Measurements from ENCODE around the gene NDUFB8.

NDUFB8 gene

DNA sequence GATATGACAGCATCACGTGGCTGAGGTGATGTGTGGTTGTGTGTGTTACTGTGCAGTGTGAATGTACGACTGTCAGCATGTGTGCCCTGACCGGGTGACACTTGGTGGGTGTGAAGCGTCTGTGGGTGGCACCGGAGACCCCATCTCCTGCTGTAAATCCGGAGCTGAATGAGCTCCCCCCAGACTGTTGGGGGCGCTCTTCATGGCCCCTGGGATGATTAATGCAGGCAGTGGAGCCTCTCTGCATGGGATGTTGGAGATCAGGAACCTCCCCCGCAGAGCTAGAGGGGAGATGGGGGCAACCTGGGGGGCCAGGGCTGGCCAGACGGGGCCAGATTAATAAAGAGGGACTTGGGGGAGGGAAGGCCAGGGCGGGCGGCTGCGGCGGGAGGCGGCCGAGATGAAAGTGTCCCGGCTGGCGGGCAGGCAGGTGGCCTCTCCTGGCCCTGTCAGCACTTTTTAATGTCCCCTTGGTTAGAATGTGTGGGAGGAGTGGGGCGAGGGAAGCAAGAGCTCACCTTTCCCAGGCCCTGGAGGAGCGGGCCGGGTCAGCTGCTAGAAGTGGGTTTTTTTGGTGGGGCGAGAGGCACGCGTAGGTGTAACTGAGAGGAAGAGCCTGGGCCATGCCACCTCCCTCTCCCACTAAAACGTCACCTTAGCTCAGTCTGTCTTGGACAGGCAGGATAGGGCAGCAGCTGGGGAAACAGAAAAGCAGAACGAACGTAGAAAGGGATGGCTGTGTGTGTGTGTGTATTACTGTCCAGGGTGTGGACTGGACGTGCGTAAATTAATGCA lies 40.2 kb upstream of the NDUFB8 start:
- Histone ChIP-seq H3K36me3 (replicated peaks) (no peaks in the 10 kb centered on the region), H3K4me3 (ENCODE audit: low read depth, low read length) (no peak overlapping the region), H3K27ac (no peak overlapping the region), H3K27me3 (replicated peaks) (peaks cover 38% of the 10 kb centered on the region)
- TF ChIP-seq, protein P1, sequence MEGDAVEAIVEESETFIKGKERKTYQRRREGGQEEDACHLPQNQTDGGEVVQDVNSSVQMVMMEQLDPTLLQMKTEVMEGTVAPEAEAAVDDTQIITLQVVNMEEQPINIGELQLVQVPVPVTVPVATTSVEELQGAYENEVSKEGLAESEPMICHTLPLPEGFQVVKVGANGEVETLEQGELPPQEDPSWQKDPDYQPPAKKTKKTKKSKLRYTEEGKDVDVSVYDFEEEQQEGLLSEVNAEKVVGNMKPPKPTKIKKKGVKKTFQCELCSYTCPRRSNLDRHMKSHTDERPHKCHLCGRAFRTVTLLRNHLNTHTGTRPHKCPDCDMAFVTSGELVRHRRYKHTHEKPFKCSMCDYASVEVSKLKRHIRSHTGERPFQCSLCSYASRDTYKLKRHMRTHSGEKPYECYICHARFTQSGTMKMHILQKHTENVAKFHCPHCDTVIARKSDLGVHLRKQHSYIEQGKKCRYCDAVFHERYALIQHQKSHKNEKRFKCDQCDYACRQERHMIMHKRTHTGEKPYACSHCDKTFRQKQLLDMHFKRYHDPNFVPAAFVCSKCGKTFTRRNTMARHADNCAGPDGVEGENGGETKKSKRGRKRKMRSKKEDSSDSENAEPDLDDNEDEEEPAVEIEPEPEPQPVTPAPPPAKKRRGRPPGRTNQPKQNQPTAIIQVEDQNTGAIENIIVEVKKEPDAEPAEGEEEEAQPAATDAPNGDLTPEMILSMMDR (IDR thresholded peaks at IDR 0.05; ENCODE audit: low read depth, low read length, missing control alignments) = peak; percentile 4
- in situ Hi-C loops (cut with HindIII; ENCODE audit: low pct_ligation_motif_present, low sequenced_read_pairs) = no loop called here
- DNase-seq = no peak

DNA sequence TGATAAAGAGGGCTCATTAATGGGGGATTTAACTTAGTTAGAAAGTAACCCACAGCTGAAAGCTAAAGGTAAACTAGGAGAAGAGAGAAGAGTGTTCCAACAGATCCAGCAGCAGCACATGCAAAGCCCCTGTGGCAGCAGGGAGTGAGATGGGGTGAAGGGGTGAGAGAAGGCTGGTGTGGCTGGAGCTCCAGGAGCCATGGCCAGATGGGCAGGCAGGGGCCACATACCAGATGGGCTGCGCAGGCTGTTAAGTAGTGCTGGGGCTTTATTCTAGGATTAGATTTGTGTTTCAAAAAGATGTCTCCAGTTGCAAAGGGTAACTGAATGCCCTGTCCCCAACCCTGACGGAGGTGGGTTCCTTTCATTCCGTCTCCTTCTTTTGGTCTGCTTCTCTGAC lies 39.2 kb upstream of the NDUFB8 start:
- in situ Hi-C loops (cut with HindIII; ENCODE audit: low pct_ligation_motif_present, low sequenced_read_pairs) = no loop called here
- no peak for DNase-seq

DNA sequence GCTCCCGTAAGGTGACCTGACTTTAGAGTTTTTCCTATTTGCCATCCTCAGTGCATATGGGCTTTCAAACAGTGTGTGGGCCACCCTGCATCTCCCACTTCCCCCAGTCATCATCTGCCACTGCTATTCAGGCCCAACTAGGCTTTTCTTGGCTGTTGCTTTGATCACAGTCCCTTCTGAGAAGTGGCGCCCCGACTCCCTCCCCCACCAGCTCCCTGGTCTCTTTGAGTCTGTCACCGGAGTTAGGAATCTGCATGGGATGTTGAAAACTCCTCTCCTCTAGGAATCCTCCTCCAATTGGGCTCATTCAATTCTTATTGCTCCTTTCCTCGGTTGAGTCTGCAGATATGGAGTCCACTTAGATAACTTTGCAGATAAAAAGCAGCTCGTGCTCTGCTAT lies 38.2 kb upstream of the NDUFB8 start:
- in situ Hi-C loops (cut with HindIII; ENCODE audit: low pct_ligation_motif_present, low sequenced_read_pairs) = no loop called here

More for the DNA sequence above, 39.2 kb upstream of the NDUFB8 start:
- no peak overlapping the region for H3K4me3 ChIP-seq (ENCODE audit: low read depth, low read length)
- H3K27ac ChIP-seq = no peak overlapping the region
- TF ChIP-seq, protein P1 (IDR thresholded peaks at IDR 0.05; ENCODE audit: low read depth, low read length, missing control alignments) = no peak
- H3K36me3 ChIP-seq (replicated peaks) = no peaks in the 10 kb centered on the region
- peaks cover 42% of the 10 kb centered on the region for H3K27me3 ChIP-seq (replicated peaks)

DNA sequence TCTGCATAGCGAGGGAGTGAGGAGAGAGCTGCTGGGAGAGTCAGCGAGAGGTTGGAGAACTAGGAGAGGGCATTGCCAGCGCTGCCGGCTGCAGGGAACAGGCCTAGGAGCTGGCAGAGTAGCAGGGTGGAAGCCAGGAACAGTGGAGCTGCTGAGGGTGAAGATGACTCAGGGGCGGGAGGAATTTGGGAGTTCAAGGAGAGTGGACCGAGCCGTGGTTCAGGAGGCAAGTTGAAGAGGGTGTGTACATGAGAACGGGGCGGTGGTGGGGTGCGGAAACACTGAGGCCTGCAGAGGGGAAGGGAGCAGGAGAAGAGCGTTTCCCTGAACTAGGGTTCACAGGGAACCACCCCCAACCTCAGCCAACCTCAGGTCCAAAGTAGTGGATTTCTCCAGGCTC lies 37.6 kb upstream of the NDUFB8 start:
- no peak overlapping the region for H3K4me3 ChIP-seq (ENCODE audit: low read depth, low read length)
- H3K27ac ChIP-seq = no peak overlapping the region
- TF ChIP-seq, protein P1 (IDR thresholded peaks at IDR 0.05; ENCODE audit: low read depth, low read length, missing control alignments) = no peak
- no peaks in the 10 kb centered on the region for H3K36me3 ChIP-seq (replicated peaks)
- peaks cover 50% of the 10 kb centered on the region for H3K27me3 ChIP-seq (replicated peaks)
- no peak for DNase-seq
- in situ Hi-C loops (cut with HindIII; ENCODE audit: low pct_ligation_motif_present, low sequenced_read_pairs) = no loop called here

More for the DNA sequence above, 38.2 kb upstream of the NDUFB8 start:
- no peak for DNase-seq
- Histone ChIP-seq H3K36me3 (replicated peaks) (no peaks in the 10 kb centered on the region), H3K27ac (no peak overlapping the region), H3K27me3 (replicated peaks) (peaks cover 46% of the 10 kb centered on the region), H3K4me3 (ENCODE audit: low read depth, low read length) (no peak overlapping the region)
- TF ChIP-seq, protein P1 (IDR thresholded peaks at IDR 0.05; ENCODE audit: low read depth, low read length, missing control alignments) = no peak

DNA sequence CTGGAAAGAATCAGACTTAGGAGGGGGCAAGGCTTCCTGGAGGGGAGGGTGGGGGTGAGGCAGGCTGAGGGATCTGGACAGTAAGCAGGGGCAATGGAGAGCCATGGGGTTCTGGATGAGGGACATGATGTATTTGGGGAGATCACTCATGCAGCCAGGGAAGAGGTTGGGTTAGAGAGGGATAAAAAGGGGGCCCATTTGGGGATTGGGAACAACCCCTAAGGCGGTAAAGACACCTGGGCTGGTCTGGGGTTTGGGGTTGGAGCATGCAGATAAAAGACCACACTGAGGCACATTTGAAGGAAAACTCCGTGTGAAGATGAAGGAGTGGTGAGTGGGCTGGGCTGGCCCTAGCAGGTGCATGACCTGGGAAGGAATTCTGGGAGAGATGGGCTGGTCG lies 36.9 kb upstream of the NDUFB8 start:
- Histone ChIP-seq H3K27me3 (replicated peaks) (peaks cover 52% of the 10 kb centered on the region), H3K36me3 (replicated peaks) (no peaks in the 10 kb centered on the region)

More for the DNA sequence above, 36.9 kb upstream of the NDUFB8 start:
- Histone ChIP-seq H3K4me3 (ENCODE audit: low read depth, low read length) (no peak overlapping the region), H3K27ac (no peak overlapping the region)
- in situ Hi-C loops (cut with HindIII; ENCODE audit: low pct_ligation_motif_present, low sequenced_read_pairs) = no loop called here
- DNase-seq = no peak
- TF ChIP-seq, protein P1 (IDR thresholded peaks at IDR 0.05; ENCODE audit: low read depth, low read length, missing control alignments) = no peak
